Measurements from ENCODE around the gene HERC3.

- no peak for TF ChIP-seq POLR2A (IDR thresholded peaks at IDR 0.05)
- TF ChIP-seq CTCF (IDR thresholded peaks at IDR 0.05): no peak
These were observed 51.7 kb downstream of the HERC3 start for GRCh38 chr4:88643932-88644331.

Data from testis (tissue), 2 donors.